ENCODE data around the gene CCDC127. TPM values are rescaled to one million over a fixed set of nuclear protein-coding genes. Genes with fewer than 3 reads are reported as not detected.

Gene CCDC127
- total RNA-seq, 4 donors from 2014 or later: 1.2 to 4.9 (median 4.8) TPM

- Histone ChIP-seq H3K9me3 (no peaks in the 10 kb centered on the region), H3K27me3 (no peaks in the 10 kb centered on the region), H3K36me3 (peaks cover 0 to 5% (median 2%) of the 10 kb centered on the region in 4 donors), H3K4me3 (no peak overlapping the region), H3K27ac (no peak overlapping the region), H3K4me1 (no peaks in the 10 kb centered on the region)
- TF ChIP-seq, protein P1, sequence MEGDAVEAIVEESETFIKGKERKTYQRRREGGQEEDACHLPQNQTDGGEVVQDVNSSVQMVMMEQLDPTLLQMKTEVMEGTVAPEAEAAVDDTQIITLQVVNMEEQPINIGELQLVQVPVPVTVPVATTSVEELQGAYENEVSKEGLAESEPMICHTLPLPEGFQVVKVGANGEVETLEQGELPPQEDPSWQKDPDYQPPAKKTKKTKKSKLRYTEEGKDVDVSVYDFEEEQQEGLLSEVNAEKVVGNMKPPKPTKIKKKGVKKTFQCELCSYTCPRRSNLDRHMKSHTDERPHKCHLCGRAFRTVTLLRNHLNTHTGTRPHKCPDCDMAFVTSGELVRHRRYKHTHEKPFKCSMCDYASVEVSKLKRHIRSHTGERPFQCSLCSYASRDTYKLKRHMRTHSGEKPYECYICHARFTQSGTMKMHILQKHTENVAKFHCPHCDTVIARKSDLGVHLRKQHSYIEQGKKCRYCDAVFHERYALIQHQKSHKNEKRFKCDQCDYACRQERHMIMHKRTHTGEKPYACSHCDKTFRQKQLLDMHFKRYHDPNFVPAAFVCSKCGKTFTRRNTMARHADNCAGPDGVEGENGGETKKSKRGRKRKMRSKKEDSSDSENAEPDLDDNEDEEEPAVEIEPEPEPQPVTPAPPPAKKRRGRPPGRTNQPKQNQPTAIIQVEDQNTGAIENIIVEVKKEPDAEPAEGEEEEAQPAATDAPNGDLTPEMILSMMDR (IDR thresholded peaks at IDR 0.05): no peak
- TF ChIP-seq EP300 (IDR thresholded peaks at IDR 0.05; ENCODE audit: low read depth) (no peak), POLR2A (IDR thresholded peaks at IDR 0.05) (no peak), POLR2AphosphoS5 (IDR thresholded peaks at IDR 0.05) (no peak)
- WGBS, 2 donors (ENCODE audit: low coverage in 1 of 2): 89 to 92% methylated on average over 3 to 8 of the region's 8 CpGs
- in situ Hi-C loops (cut with MboI; ENCODE audit: low pct_ligation_motif_present in 1 of 4, low pct_unique_long_range_greater_than_20kb in 1 of 4, low sequenced_read_pairs in 3 of 4) (no loop called here), intact Hi-C loops (cut with DNase I; ENCODE audit: low total_unique reads) (no loop called here)
- no peak for DNase-seq
Observed at GRCh38 chr5:201672-202071, 16.3 kb downstream of the CCDC127 start.

- H3K4me1 ChIP-seq: no peaks in the 10 kb centered on the region
- no peaks in the 10 kb centered on the region for H3K9me3 ChIP-seq
- no peak overlapping the region for H3K4me3 ChIP-seq
- whole genome bisulfite sequencing, 2 donors (ENCODE audit: low coverage in 1 of 2): 50 to 63% methylated on average over 1 to 3 of the region's 4 CpGs
- no peaks in the 10 kb centered on the region for H3K27me3 ChIP-seq
- no peak for DNase-seq
- peaks cover 0 to 5% (median 2%) of the 10 kb centered on the region in 4 donors for H3K36me3 ChIP-seq
- H3K27ac ChIP-seq: no peak overlapping the region
- intact Hi-C loops (cut with DNase I; ENCODE audit: low total_unique reads): no loop called here
- TF ChIP-seq POLR2AphosphoS5 (IDR thresholded peaks at IDR 0.05) (no peak), EP300 (IDR thresholded peaks at IDR 0.05; ENCODE audit: low read depth) (no peak), POLR2A (IDR thresholded peaks at IDR 0.05) (no peak)
- TF ChIP-seq, protein P1 (IDR thresholded peaks at IDR 0.05): no peak
- in situ Hi-C loops (cut with MboI; ENCODE audit: low pct_ligation_motif_present in 1 of 4, low pct_unique_long_range_greater_than_20kb in 1 of 4, low sequenced_read_pairs in 3 of 4): no loop called here
Observed at GRCh38 chr5:200985-201384, 17.0 kb downstream of the CCDC127 start.

GRCh38 chr5:199950-200645 lies 17.9 kb downstream of the CCDC127 start:
- TF ChIP-seq, protein P1 (IDR thresholded peaks at IDR 0.05): no peak
- TF ChIP-seq POLR2AphosphoS5 (IDR thresholded peaks at IDR 0.05) (no peak), EP300 (IDR thresholded peaks at IDR 0.05; ENCODE audit: low read depth) (no peak), POLR2A (IDR thresholded peaks at IDR 0.05) (no peak)
- WGBS, 2 donors (ENCODE audit: low coverage in 1 of 2): 91 to 94% methylated on average over 8 to 22 of the region's 23 CpGs
- intact Hi-C loops (cut with DNase I; ENCODE audit: low total_unique reads) (no loop called here), in situ Hi-C loops (cut with MboI; ENCODE audit: low pct_ligation_motif_present in 1 of 4, low pct_unique_long_range_greater_than_20kb in 1 of 4, low sequenced_read_pairs in 3 of 4) (no loop called here)
- no peaks in the 10 kb centered on the region for H3K27me3 ChIP-seq
- H3K36me3 ChIP-seq: peaks cover 0 to 5% (median under 1%) of the 10 kb centered on the region in 4 donors
- DNase-seq: no peak
- no peaks in the 10 kb centered on the region for H3K9me3 ChIP-seq
- H3K27ac ChIP-seq: no peak overlapping the region
- H3K4me1 ChIP-seq: no peaks in the 10 kb centered on the region
- H3K4me3 ChIP-seq: no peak overlapping the region

DNA sequence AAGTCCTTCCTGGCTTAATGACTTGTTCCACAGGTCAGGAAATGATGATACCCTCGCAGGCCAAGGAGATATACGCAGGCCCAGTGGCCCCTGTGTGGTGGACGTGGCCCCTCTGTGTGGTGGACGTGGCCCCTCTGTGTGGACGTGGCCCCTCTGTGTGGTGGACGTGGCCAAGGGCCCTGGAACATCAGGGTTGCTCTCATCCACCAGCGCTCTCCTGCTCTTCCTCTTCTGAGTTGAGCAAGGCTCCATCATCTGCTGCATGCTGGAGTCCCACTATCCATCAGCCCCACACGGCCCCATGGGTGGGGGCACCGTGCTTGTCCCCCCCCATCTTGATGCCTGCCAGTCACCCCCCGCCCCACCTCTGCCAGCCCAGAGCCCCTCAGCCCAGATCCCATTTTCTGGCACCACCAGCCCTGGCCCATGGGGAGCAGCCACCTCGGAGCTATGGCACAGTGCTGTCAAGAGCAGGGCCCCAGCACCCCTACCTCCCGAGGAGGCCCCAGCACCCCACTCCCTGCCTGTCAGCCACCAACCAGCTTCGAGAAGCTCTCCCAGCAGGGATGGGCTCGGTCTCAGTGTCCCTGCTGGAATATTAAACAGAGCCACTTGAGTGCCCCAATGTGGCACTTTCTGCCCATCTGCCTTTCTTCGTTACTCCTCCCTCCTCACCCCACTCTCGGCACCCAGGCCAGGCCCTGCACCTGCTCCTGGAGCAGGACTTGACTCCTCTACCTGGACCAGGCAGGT lies 18.6 kb downstream of the CCDC127 start:
- Histone ChIP-seq H3K27ac (no peak overlapping the region), H3K4me1 (no peaks in the 10 kb centered on the region), H3K4me3 (no peak overlapping the region), H3K36me3 (no peaks in the 10 kb centered on the region), H3K27me3 (no peaks in the 10 kb centered on the region), H3K9me3 (no peaks in the 10 kb centered on the region)
- intact Hi-C loops (cut with DNase I; ENCODE audit: low total_unique reads) (no loop called here), in situ Hi-C loops (cut with MboI; ENCODE audit: low pct_ligation_motif_present in 1 of 4, low pct_unique_long_range_greater_than_20kb in 1 of 4, low sequenced_read_pairs in 3 of 4) (no loop called here)
- DNase-seq: no peak
- 94 to 100% methylated on average over 2 to 13 of the region's 16 CpGs for WGBS, 2 donors (ENCODE audit: low coverage in 1 of 2)
- TF ChIP-seq EP300 (IDR thresholded peaks at IDR 0.05; ENCODE audit: low read depth) (no peak), POLR2A (IDR thresholded peaks at IDR 0.05) (no peak)
